CMK (cell line): Measurements from ENCODE around the gene ACSL3.
"Not testable (repeated sequence)": the region's sequence is repeated elsewhere in the genome, so short reads cannot be mapped to it uniquely, and the experiment has no call there.

Experiments used
- DNase-seq: peaks from one replicate; pipeline ENCODE4 v3.0.0-alpha.2; 2010; ENCODE audit warnings: low read depth

ACSL3 gene

DNA sequence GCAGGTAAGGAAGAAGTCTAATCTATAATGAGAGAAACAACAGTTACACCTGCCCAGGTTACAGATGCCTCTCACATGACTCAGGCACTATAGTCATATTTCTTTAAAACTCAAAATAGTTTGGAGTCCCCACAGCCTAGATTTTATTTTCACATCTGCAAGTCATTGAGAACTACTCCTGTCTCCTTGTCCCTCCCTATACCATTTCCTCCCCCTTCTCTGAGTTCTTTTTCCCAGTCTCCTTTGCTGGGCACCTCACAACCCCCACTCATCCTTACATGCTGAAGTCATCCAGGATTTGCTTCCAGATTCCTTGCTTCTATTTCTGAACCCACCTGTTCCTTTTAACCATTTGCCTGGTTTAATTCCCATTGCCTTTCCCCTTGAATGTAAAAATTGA, 118.0 kb downstream of the ACSL3 start:
- DNase-seq: no peak

DNA sequence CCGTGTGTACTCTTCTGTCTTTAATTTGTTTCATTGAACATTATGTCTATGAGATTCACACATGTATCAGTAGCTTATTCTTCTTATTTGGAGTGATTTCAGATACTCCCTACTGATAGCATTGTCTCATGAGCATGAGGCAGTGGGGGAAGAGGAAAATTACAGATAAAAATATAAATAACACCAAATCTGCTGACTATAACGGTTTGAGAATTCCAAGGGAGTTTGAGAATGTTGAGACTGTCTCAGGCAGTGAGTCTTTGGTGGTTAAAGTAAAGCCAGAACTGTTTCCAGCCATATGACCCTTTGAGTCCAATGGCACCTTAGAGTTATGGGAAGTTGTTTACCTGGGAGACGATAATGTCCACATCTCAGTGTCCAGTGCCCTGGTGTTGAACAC, 118.6 kb downstream of the ACSL3 start:
- no peak for DNase-seq

DNA sequence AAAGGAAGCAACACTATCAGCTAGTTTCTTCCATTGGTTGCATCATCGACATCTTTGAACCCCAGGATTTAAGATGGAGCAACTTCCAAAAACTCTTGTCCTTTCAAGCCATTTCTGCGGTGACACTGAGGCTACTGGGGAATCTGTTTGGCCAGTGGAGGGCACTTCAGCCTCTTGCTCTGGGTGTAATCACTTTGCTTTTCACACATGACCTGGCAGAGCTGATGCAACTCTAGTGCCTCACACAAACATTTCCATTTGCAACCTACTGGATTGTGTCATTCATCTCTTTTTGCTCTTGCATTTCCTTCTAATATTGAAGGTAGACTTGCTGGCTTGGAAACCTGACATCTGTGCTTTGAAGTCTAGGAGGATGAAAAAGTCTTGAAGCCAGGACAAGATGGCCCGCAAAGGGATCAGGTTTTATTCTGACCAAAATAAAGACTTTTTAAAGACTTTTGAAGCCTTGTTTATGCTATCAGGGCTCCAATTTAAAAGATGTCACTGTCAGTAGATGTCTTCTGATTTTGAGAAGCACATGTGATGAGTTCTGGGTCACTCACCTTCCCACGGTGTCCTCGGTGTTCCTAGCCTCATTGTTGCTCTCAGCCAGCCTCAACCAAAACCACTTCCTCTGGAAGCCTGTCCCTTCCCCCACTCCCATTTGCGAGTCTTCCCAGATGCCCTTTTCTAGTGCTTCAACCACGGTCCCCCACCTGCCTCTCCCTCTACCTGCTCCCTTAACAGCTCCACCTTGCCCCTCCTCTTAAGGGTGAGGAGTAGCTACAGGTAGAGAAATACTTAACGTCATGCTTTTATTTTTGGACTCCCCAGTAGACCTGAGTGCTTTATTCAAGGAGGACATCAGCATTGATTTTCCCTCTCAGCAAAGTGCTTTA, 121.4 kb downstream of the ACSL3 start:
- peak; percentile 14 for DNase-seq

DNA sequence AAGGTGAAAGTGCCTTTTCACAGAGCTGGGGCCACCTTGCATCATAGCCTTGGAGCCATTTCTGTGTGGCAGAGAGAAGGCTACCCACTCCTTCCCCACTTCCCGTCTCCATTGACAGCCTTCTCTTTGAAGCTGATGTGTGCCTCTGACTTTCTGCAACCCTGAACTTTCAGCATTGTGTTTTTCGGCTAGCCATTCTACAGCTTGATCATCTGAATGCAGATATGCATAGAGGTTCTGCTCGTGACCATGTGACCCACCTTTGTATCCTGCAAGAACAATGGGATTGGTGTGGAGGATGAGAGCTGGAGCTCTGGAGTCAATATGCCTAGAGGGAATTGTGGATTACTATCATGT, 122.1 kb downstream of the ACSL3 start:
- no peak for DNase-seq

DNA sequence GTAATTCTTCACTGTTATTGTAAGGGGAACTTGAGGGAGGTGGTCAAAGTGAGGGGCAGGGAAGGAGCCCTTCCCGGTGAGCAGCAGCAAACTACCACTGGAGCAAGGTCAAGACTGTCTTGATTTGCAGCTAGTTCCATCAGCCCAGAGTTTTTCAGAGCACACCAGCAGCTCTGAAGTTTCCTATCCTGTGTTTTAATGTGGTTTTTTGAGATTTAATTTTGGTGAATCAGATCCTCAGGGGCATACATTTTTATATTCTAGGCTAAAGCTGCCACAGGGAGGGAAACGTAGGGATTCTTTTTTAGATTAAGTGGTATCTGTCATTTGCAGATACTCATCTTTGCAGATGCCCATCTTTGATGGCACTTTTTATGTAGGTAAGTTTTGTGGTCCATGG, 124.1 kb downstream of the ACSL3 start:
- no peak for DNase-seq

DNA sequence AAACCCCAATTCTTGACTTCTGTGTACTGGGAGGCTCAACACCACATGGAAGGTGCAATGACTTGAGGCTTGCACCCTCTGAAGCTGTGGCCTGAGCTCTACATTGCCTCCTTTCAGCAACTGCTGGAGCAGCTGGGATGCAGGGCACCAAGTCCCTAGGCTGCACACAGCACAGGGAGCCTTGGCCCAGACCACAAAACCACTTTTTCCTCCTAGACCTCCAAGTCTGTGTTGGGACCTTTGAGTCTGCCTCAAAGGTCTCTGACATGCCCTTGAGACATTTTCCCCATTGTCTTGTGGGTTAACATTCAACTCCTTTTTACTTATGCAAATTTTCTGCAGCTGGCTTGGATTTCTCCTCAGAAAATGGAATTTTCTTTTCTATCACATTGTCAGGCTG, 128.6 kb downstream of the ACSL3 start:
- no peak for DNase-seq

DNA sequence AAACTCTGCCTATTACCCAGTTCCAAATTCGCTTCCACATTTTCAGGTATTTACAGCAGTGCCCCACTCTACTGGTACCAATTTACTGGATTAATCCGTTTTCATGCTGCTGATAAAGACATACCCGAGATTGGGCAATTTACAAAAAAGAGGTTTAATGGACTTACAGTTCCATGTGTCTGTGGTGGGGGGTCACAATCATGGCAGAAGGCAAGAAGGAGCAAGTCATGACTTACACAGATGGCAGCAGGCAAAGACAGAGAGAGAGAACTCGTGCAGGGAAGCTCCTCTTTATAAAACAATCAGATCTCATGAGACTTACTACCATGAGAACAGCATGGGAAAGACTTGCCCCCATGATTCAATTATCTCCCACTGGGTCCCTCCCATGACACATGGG, 129.4 kb downstream of the ACSL3 start:
- DNase-seq: not testable (repeated sequence)

DNA sequence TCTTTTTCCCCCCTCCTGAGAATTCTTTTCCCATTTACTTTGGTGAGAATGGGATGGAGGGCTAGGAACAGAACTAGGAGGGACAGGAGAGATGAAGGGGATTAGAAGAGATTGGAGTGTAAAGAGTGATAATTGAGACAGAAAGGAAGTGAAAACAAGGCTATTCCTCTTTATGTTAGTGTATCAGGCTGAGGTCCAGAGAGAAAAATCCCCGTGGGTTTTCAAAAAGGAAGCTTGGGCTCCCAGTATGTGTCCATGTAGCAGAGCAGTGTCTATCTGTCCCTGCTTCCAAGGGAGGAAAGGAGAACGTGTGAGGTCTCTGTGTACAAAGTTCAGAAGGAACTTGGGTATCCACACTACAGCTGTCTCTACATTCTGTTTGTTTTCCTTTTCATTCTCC, 131.3 kb downstream of the ACSL3 start:
- no peak for DNase-seq
